IMR-90 (cell line): ENCODE results near the gene SYCP1. TPM values are rescaled to one million over a fixed set of nuclear protein-coding genes. Genes with fewer than 3 reads are reported as not detected.

ENCODE experiments used
- ATAC-seq: fragments of 200-7000 bp; cut with Tn5 transposase; 2 replicates; pipeline ENCODE4 v1.9.1; 2020; ENCODE audit warnings: low read depth, mild to moderate bottlenecking, moderate library complexity
- BruUV-seq: library from RNA; stranded (reverse); fragments of 400-500 nt; replicated peaks from 2 replicates; lab custom pipeline; 2021; lab: Mats Ljungman, UMichigan
- CTCF ChIA-PET: fragments of 300-600 bp; formaldehyde crosslinking; extraction: SDS; loops from one replicate; lab custom pipeline; 2021; ENCODE audit warnings: antibody characterized with exemption; lab: Yijun Ruan, JAX
- POLR2A ChIA-PET: fragments of 300-600 bp; sonication (Branson Sonifier 250); formaldehyde crosslinking; loops from one replicate; lab custom pipeline; 2022; ENCODE audit warnings: antibody characterized with exemption; ENCODE audit not compliant: unreplicated experiment; lab: Charles Lee
- DNase-seq: peaks from one replicate; pipeline ENCODE4 v3.0.0; 2013
- H2AFZ ChIP-seq: replicated peaks from 2 replicates; pipeline ENCODE3; 2013; ENCODE audit warnings: low read length, mild to moderate bottlenecking; ENCODE audit not compliant: poor library complexity
- H2AK5ac ChIP-seq: 2 replicates; pipeline ENCODE4 v1.6.1; 2013; ENCODE audit warnings: low read depth, low read length, inconsistent platforms
- H2AK9ac ChIP-seq: replicated peaks from 2 replicates; pipeline ENCODE3; 2013; ENCODE audit warnings: mild to moderate bottlenecking, low read depth, low read length, moderate library complexity; ENCODE audit not compliant: poor library complexity
- H2BK120ac ChIP-seq: 2 replicates; pipeline ENCODE4 v1.6.1; 2013; ENCODE audit warnings: low read depth, low read length, inconsistent platforms
- H2BK15ac ChIP-seq: 3 replicates; pipeline ENCODE4 v1.6.1; 2013; ENCODE audit warnings: low read depth, low read length, inconsistent platforms
- H2BK20ac ChIP-seq: 2 replicates; pipeline ENCODE4 v1.6.1; 2013; ENCODE audit warnings: low read depth, mild to moderate bottlenecking, inconsistent platforms, low read length, moderate library complexity
- H2BK5ac ChIP-seq: 2 replicates; pipeline ENCODE4 v1.6.1; 2013; ENCODE audit warnings: mild to moderate bottlenecking, low read depth, low read length, inconsistent platforms; ENCODE audit not compliant: poor library complexity, severe bottlenecking
- H3K14ac ChIP-seq: replicated peaks from 2 replicates; pipeline ENCODE4 v1.6.1; 2013; ENCODE audit warnings: low read depth, low read length, inconsistent platforms
- H3K18ac ChIP-seq: 2 replicates; pipeline ENCODE4 v1.6.1; 2013; ENCODE audit warnings: low read depth, low read length, control low read depth
- H3K23ac ChIP-seq: 2 replicates; pipeline ENCODE4 v1.6.1; 2013; ENCODE audit warnings: low read depth, low read length, inconsistent platforms
- H3K27ac ChIP-seq: 2 replicates; pipeline ENCODE4 v1.5.1; 2013; ENCODE audit warnings: mild to moderate bottlenecking, control low read depth, low read length; ENCODE audit not compliant: insufficient read depth
- H3K27me3 ChIP-seq: 2 replicates; pipeline ENCODE4 v1.6.1; 2013; ENCODE audit warnings: low read length; ENCODE audit not compliant: control insufficient read depth, insufficient read depth
- H3K36me3 ChIP-seq: 2 replicates; pipeline ENCODE4 v1.6.1; 2013; ENCODE audit warnings: low read length, mixed read lengths; ENCODE audit not compliant: control insufficient read depth, insufficient read depth
- H3K4ac ChIP-seq: 2 replicates; pipeline ENCODE4 v1.6.1; 2013; ENCODE audit warnings: low read depth, low read length, inconsistent platforms
- H3K4me1 ChIP-seq: 2 replicates; pipeline ENCODE4 v1.6.1; 2013; ENCODE audit warnings: low read length, mixed read lengths; ENCODE audit not compliant: control insufficient read depth, insufficient read depth
- H3K4me2 ChIP-seq: 2 replicates; pipeline ENCODE4 v1.6.1; 2013; ENCODE audit warnings: low read depth, mild to moderate bottlenecking, control low read depth, low read length, moderate library complexity
- H3K4me3 ChIP-seq: 2 replicates; pipeline ENCODE4 v1.5.1; 2013; ENCODE audit warnings: low read depth, mild to moderate bottlenecking, control low read depth, low read length, moderate library complexity; ENCODE audit not compliant: insufficient read depth
- H3K56ac ChIP-seq: 2 replicates; pipeline ENCODE4 v1.6.1; 2013; ENCODE audit warnings: low read length, inconsistent platforms; ENCODE audit not compliant: insufficient read depth; ENCODE audit errors: extremely low read depth
- H3K79me1 ChIP-seq, 2 experiments: 2 replicates each; pipeline ENCODE4 v1.6.1; 2013; ENCODE audit warnings: low read length in 2 of 2, inconsistent platforms in 1 of 2, low read depth in 1 of 2
- H3K9ac ChIP-seq: 2 replicates; pipeline ENCODE4 v1.6.1; 2013; ENCODE audit warnings: low read depth, low read length, control low read depth
- H3K9me1 ChIP-seq: 2 replicates; pipeline ENCODE4 v1.6.1; 2013; ENCODE audit warnings: low read length, inconsistent platforms; ENCODE audit not compliant: insufficient read depth
- H3K9me3 ChIP-seq: 2 replicates; pipeline ENCODE4 v1.6.1; 2013; ENCODE audit warnings: low read length; ENCODE audit not compliant: control insufficient read depth, insufficient read depth
- H4K20me1 ChIP-seq: 2 replicates; pipeline ENCODE4 v1.6.1; 2013; ENCODE audit warnings: low read length, inconsistent platforms; ENCODE audit not compliant: insufficient read depth
- H4K5ac ChIP-seq: 2 replicates; pipeline ENCODE4 v1.6.1; 2013; ENCODE audit warnings: mild to moderate bottlenecking, low read depth, low read length, control low read depth
- H4K8ac ChIP-seq, 2 experiments: 2 replicates each; pipeline ENCODE4 v1.6.1; 2013; ENCODE audit warnings: low read depth in 2 of 2, low read length in 2 of 2, control low read depth in 1 of 2, inconsistent platforms in 1 of 2
- H4K91ac ChIP-seq: 2 replicates; pipeline ENCODE4 v1.6.1; 2013; ENCODE audit warnings: low read depth, low read length, inconsistent platforms; ENCODE audit not compliant: insufficient read depth
- BHLHE40 ChIP-seq: fragments of 150-350 bp; IDR thresholded peaks from 2 replicates; pipeline ENCODE4 v1.6.1; 2016; ENCODE audit warnings: mild to moderate bottlenecking, low read depth, low read length
- CEBPB ChIP-seq: IDR thresholded peaks from 2 replicates; pipeline ENCODE4 v1.6.1; 2012; ENCODE audit warnings: low read depth, low read length, improper control_type of control experiment
- CHD1 ChIP-seq: IDR thresholded peaks from 2 replicates; pipeline ENCODE4 v1.6.1; 2012; ENCODE audit warnings: low read depth, low read length, improper control_type of control experiment
- CTCF ChIP-seq: conservative IDR thresholded peaks from 2 replicates; pipeline ENCODE4 v1.5.1; 2012; ENCODE audit warnings: mild to moderate bottlenecking, low read depth, low read length, improper control_type of control experiment
- ELK1 ChIP-seq: fragments of 150-350 bp; IDR thresholded peaks from 2 replicates; pipeline ENCODE4 v1.6.1; 2016; ENCODE audit warnings: low read depth, mild to moderate bottlenecking, low read length, moderate library complexity, borderline replicate concordance
- FOS ChIP-seq: fragments of 150-350 bp; IDR thresholded peaks from 2 replicates; pipeline ENCODE4 v1.6.1; 2016; ENCODE audit warnings: low read depth, low read length
- MAFK ChIP-seq: IDR thresholded peaks from 2 replicates; pipeline ENCODE4 v1.6.1; 2012; ENCODE audit warnings: low read depth, low read length, improper control_type of control experiment
- MAZ ChIP-seq: IDR thresholded peaks from 2 replicates; pipeline ENCODE4 v1.6.1; 2012; ENCODE audit warnings: low read depth, mild to moderate bottlenecking, low read length, improper control_type of control experiment, moderate library complexity, borderline replicate concordance
- MXI1 ChIP-seq: IDR thresholded peaks from 2 replicates; pipeline ENCODE4 v1.6.1; 2012; ENCODE audit warnings: low read depth, mild to moderate bottlenecking, low read length, moderate library complexity, borderline replicate concordance
- NFE2L2 ChIP-seq: fragments of 150-350 bp; IDR thresholded peaks from 2 replicates; pipeline ENCODE4 v1.6.1; 2016; ENCODE audit warnings: low read depth, mild to moderate bottlenecking, low read length
- POLR2A ChIP-seq: IDR thresholded peaks from 2 replicates; pipeline ENCODE4 v1.6.1; 2012; ENCODE audit warnings: mild to moderate bottlenecking, low read depth, low read length
- RAD21 ChIP-seq: IDR thresholded peaks from 2 replicates; pipeline ENCODE4 v1.6.1; 2012; ENCODE audit warnings: low read length, improper control_type of control experiment
- RCOR1 ChIP-seq: IDR thresholded peaks from 2 replicates; pipeline ENCODE4 v1.6.1; 2012; ENCODE audit warnings: mild to moderate bottlenecking, low read length, improper control_type of control experiment; ENCODE audit not compliant: insufficient replicate concordance
- RFX5 ChIP-seq: IDR thresholded peaks from 2 replicates; pipeline ENCODE4 v1.8.0; 2012; ENCODE audit warnings: low read depth, mild to moderate bottlenecking, low read length, moderate library complexity
- SMC3 ChIP-seq: fragments of 150-350 bp; IDR thresholded peaks from 2 replicates; pipeline ENCODE4 v1.6.1; 2016; ENCODE audit warnings: low read depth, mild to moderate bottlenecking, antibody characterized with exemption, low read length, moderate library complexity
- USF2 ChIP-seq: fragments of 150-350 bp; IDR thresholded peaks from 2 replicates; pipeline ENCODE4 v1.6.1; 2017; ENCODE audit warnings: mild to moderate bottlenecking, antibody characterized with exemption, low read length, low read depth
- WGBS, 2 experiments: methylation state at CpG; one replicate each; pipeline versions ENCODE4 v1.1.5 to v1.1.7; 2013; ENCODE audit warnings: missing lambda C conversion rate in 2 of 2; ENCODE audit not compliant: insufficient read length in 1 of 2; ENCODE audit errors: extremely low coverage in 2 of 2; 5-methylcytosine and 5-hydroxymethylcytosine counted together
- dilution Hi-C: fragments of 300-500 bp; cut with HindIII; formaldehyde crosslinking; loops from one replicate; pipeline ENCODE4 v1.14.3; 2018; ENCODE audit warnings: low sequenced_read_pairs; ENCODE audit not compliant: unreplicated experiment
- in situ Hi-C: fragments of 300-500 bp; cut with MboI; formaldehyde crosslinking; loops from 3 replicates; pipeline ENCODE4 v1.14.3; 2019; ENCODE audit warnings: low sequenced_read_pairs, inconsistent platforms, mixed read lengths
- intact Hi-C: fragments of 100-400 bp; cut with micrococcal nuclease; formaldehyde crosslinking; loops from 2 replicates; pipeline ENCODE4 v1.10.0; 2022
- polyA plus RNA-seq, 3 experiments: library from polyadenylated mRNA; depleted of rRNA; stranded (reverse); fragments of >200 nt; gene quantifications; 2 replicates each; pipeline ENCODE4 v1.2.3, GENCODE V29; 2012; ENCODE audit warnings: low replicate concordance in 1 of 3
- total RNA-seq: library from RNA; depleted of rRNA; stranded (reverse); fragments of >200 nt; gene quantifications from 2 replicates; pipeline ENCODE4 v1.2.3, GENCODE V29; 2012

SYCP1 gene
- total and polyA plus RNA-seq, 2 of the 4 experiments (the other 2 are of a cell fraction): not detected

- Histone ChIP-seq H3K4me1 (no peaks in the 10 kb centered on the region), H3K27ac (no peak overlapping the region), H3K14ac (no peak overlapping the region), H4K20me1 (no peaks in the 10 kb centered on the region), H3K56ac (no peak overlapping the region), H4K5ac (no peak overlapping the region), H3K18ac (no peak overlapping the region), H3K36me3 (no peaks in the 10 kb centered on the region), H2BK120ac (no peak overlapping the region), H2BK5ac (no peak overlapping the region), H2AFZ (no peak overlapping the region), H3K9me3 (no peaks in the 10 kb centered on the region), H3K27me3 (no peaks in the 10 kb centered on the region), H4K91ac (no peak overlapping the region), H3K79me1 (no peaks in the 10 kb centered on the region), H2BK15ac (no peak overlapping the region), H3K9me1 (no peaks in the 10 kb centered on the region), H3K4ac (no peak overlapping the region), H3K4me3 (no peak overlapping the region), H4K8ac (no peak overlapping the region), H3K23ac (no peak overlapping the region), H2AK5ac (no peak overlapping the region), H2AK9ac (no peak overlapping the region), H3K4me2 (no peak overlapping the region), H3K9ac (no peak overlapping the region), H2BK20ac (no peak overlapping the region)
- DNase-seq (peak; percentile 1), ATAC-seq (no peak)
- no TSS peak for BruUV-seq
- ChIA-PET POLR2A (no interaction called here), CTCF (no interaction called here)
- WGBS, 2 experiments: 73% methylated on average over 4 of the region's 5 CpGs; no CpG with 5 or more reads in 1 of the 2 experiments
- TF ChIP-seq ELK1 (no peak), RFX5 (no peak), USF2 (no peak), CHD1 (no peak), CEBPB (no peak), BHLHE40 (no peak), MXI1 (no peak), MAZ (no peak), FOS (no peak), NFE2L2 (no peak), RCOR1 (no peak), POLR2A (no peak), SMC3 (no peak), CTCF (no peak), MAFK (no peak), RAD21 (no peak)
- in situ Hi-C loops: no loop called here
- intact Hi-C loops: no loop called here
- dilution Hi-C loops: no loop called here
Measured at GRCh38 chr1:114828251-114828650, 26.4 kb upstream of the SYCP1 start.
